Karpas-422 (cell line): ENCODE measurements around the gene DUOX2. TPM values are rescaled to one million over a fixed set of nuclear protein-coding genes. Genes with fewer than 3 reads are reported as not detected.

Source experiments
- DNase-seq: peaks from one replicate; pipeline ENCODE4 v3.0.0-alpha.2; 2015
- H2AFZ ChIP-seq: fragments of 200-600 bp; sonication (generic); 2 replicates; pipeline ENCODE4 v1.6.1; 2014; ENCODE audit warnings: antibody characterized with exemption, low read length, mixed read lengths
- H3K27ac ChIP-seq: fragments of 200-600 bp; sonication (generic); 2 replicates; pipeline ENCODE4 v1.5.1; 2014; ENCODE audit warnings: mild to moderate bottlenecking, low read length, moderate library complexity
- H3K27me3 ChIP-seq: fragments of 200-600 bp; sonication (generic); 2 replicates; pipeline ENCODE4 v1.6.1; 2014; ENCODE audit warnings: low read length, mixed read lengths
- H3K36me3 ChIP-seq: fragments of 200-600 bp; sonication (generic); 2 replicates; pipeline ENCODE4 v1.6.1; 2014; ENCODE audit warnings: low read length, mixed read lengths; ENCODE audit not compliant: insufficient read depth
- H3K4me1 ChIP-seq: fragments of 200-600 bp; sonication (generic); 2 replicates; pipeline ENCODE4 v1.6.1; 2014; ENCODE audit warnings: mild to moderate bottlenecking, low read length, mixed read lengths
- H3K4me2 ChIP-seq: fragments of 200-600 bp; sonication (generic); 2 replicates; pipeline ENCODE4 v1.6.1; 2014; ENCODE audit warnings: low read length, low read depth, mild to moderate bottlenecking; ENCODE audit not compliant: poor library complexity, severe bottlenecking
- H3K4me3 ChIP-seq: fragments of 200-600 bp; sonication (generic); 2 replicates; pipeline ENCODE4 v1.5.1; 2014; ENCODE audit warnings: mild to moderate bottlenecking, antibody characterized with exemption, low read length, mixed read lengths
- H3K79me2 ChIP-seq: fragments of 200-600 bp; sonication (generic); 2 replicates; pipeline ENCODE4 v1.6.1; 2014; ENCODE audit warnings: mild to moderate bottlenecking, low read length, mixed read lengths
- H3K9ac ChIP-seq: fragments of 200-600 bp; sonication (generic); 2 replicates; pipeline ENCODE4 v1.6.0; 2014; ENCODE audit warnings: low read length
- H3K9me2 ChIP-seq: fragments of 200-600 bp; sonication (generic), shearing (Covaris generic); replicated peaks from 2 replicates; pipeline ENCODE4 v1.6.0; 2014; ENCODE audit warnings: mild to moderate bottlenecking, low read length, moderate library complexity; ENCODE audit not compliant: insufficient read depth
- H3K9me3 ChIP-seq: fragments of 300-700, 200-600 bp; sonication (generic); 2 replicates; pipeline ENCODE4 v1.6.1; 2014; ENCODE audit warnings: low read length, mixed read lengths
- H4K20me1 ChIP-seq: fragments of 200-600 bp; sonication (generic); 2 replicates; pipeline ENCODE4 v1.6.1; 2014; ENCODE audit warnings: mild to moderate bottlenecking, antibody characterized with exemption, low read length, low read depth; ENCODE audit not compliant: insufficient read depth
- total RNA-seq: library from RNA; depleted of rRNA; stranded (reverse); fragments of >200 nt; shearing (Covaris generic); gene quantifications from 2 replicates; pipeline ENCODE4 v1.2.3, GENCODE V29; 2014; ENCODE audit warnings: low replicate concordance

The DUOX2 gene
- total RNA-seq, 1 experiment from 2014 or later = 0.45 TPM

GRCh38 chr15:45143946-45144345 lies 30.0 kb upstream of the DUOX2 start:
- Histone ChIP-seq H3K4me3 (no peak overlapping the region), H3K9me2 (no peaks in the 10 kb centered on the region), H3K9ac (no peak overlapping the region), H3K9me3 (no peaks in the 10 kb centered on the region), H4K20me1 (no peaks in the 10 kb centered on the region), H3K27ac (no peak overlapping the region), H3K4me1 (no peaks in the 10 kb centered on the region), H3K79me2 (no peaks in the 10 kb centered on the region), H3K4me2 (no peak overlapping the region), H3K27me3 (no peaks in the 10 kb centered on the region), H2AFZ (no peak overlapping the region), H3K36me3 (no peaks in the 10 kb centered on the region)
- DNase-seq = no peak

GRCh38 chr15:45143056-45143455 lies 29.1 kb upstream of the DUOX2 start:
- Histone ChIP-seq H3K9me3 (no peaks in the 10 kb centered on the region), H3K9me2 (no peaks in the 10 kb centered on the region), H3K4me2 (no peak overlapping the region), H3K79me2 (no peaks in the 10 kb centered on the region), H3K4me3 (no peak overlapping the region), H3K36me3 (no peaks in the 10 kb centered on the region), H4K20me1 (no peaks in the 10 kb centered on the region), H2AFZ (no peak overlapping the region), H3K4me1 (no peaks in the 10 kb centered on the region), H3K27me3 (no peaks in the 10 kb centered on the region), H3K9ac (no peak overlapping the region), H3K27ac (no peak overlapping the region)
- no peak for DNase-seq

DNA sequence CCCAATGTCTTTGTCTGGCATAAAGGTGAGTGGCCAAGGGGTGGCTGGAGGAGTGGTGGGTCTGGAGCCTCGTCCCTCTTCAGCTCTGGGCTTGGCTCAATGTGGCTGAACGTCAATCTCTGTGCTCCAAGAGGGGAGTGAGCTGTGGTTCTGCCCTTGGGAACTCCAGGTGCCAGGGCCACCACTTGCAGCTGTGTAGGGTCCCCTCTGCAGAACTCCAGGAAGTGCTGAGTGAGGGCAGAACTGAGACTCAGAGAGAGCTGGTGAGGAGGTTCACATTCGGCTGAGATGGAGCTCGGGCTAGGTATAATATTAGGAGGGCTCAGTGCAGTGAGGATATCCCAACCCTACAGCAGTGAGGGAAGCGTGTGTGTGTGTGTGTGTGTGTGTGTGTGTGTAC lies 27.4 kb upstream of the DUOX2 start:
- no peak overlapping the region for H3K9ac ChIP-seq
- no peaks in the 10 kb centered on the region for H3K27me3 ChIP-seq
- no peaks in the 10 kb centered on the region for H3K36me3 ChIP-seq
- no peak overlapping the region for H3K27ac ChIP-seq
- H2AFZ ChIP-seq = no peak overlapping the region
- H3K9me3 ChIP-seq = no peaks in the 10 kb centered on the region
- H3K9me2 ChIP-seq = no peaks in the 10 kb centered on the region
- no peaks in the 10 kb centered on the region for H4K20me1 ChIP-seq
- H3K4me3 ChIP-seq = no peak overlapping the region
- H3K79me2 ChIP-seq = no peaks in the 10 kb centered on the region
- H3K4me1 ChIP-seq = no peaks in the 10 kb centered on the region
- DNase-seq = no peak
- H3K4me2 ChIP-seq = no peak overlapping the region

GRCh38 chr15:45140557-45141250 lies 26.7 kb upstream of the DUOX2 start:
- Histone ChIP-seq H3K36me3 (no peaks in the 10 kb centered on the region), H3K9me2 (no peaks in the 10 kb centered on the region), H2AFZ (no peak overlapping the region), H3K27me3 (no peaks in the 10 kb centered on the region), H3K4me1 (no peaks in the 10 kb centered on the region), H3K4me2 (no peak overlapping the region), H3K4me3 (no peak overlapping the region), H4K20me1 (no peaks in the 10 kb centered on the region), H3K9ac (no peak overlapping the region), H3K27ac (no peak overlapping the region), H3K9me3 (no peaks in the 10 kb centered on the region), H3K79me2 (no peaks in the 10 kb centered on the region)
- no peak for DNase-seq

DNA sequence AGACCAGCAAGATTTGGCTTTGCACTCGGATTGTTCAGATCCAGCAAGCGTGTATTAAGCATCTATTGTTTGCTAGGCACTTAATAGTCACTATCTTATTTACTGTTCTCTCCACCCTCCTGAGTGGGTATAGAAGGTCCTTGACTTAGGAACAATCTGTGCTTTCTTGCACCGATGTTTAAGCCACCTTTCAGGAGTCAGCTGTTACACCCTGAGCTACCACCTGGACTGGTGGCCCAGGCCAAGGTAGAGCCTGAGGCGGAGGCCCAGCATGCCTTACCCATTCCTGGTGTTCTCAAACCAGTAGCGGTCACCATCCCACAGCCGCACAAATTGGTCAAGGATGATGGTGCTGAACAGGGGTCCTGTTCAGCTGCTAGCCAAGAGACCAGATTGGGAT lies 25.8 kb upstream of the DUOX2 start:
- Histone ChIP-seq H3K9ac (no peak overlapping the region), H3K27ac (no peak overlapping the region), H4K20me1 (no peaks in the 10 kb centered on the region), H3K36me3 (no peaks in the 10 kb centered on the region), H3K27me3 (no peaks in the 10 kb centered on the region), H3K9me2 (no peaks in the 10 kb centered on the region), H3K4me2 (no peak overlapping the region), H3K4me1 (no peaks in the 10 kb centered on the region), H2AFZ (no peak overlapping the region), H3K4me3 (no peak overlapping the region), H3K79me2 (no peaks in the 10 kb centered on the region), H3K9me3 (no peaks in the 10 kb centered on the region)
- no peak for DNase-seq

GRCh38 chr15:45138814-45139765 lies 25.1 kb upstream of the DUOX2 start:
- DNase-seq = no peak
- Histone ChIP-seq H3K9me2 (no peaks in the 10 kb centered on the region), H3K9me3 (no peaks in the 10 kb centered on the region), H2AFZ (no peak overlapping the region), H4K20me1 (no peaks in the 10 kb centered on the region), H3K4me2 (no peak overlapping the region), H3K27ac (no peak overlapping the region), H3K4me1 (no peaks in the 10 kb centered on the region), H3K9ac (no peak overlapping the region), H3K79me2 (no peaks in the 10 kb centered on the region), H3K27me3 (no peaks in the 10 kb centered on the region), H3K4me3 (no peak overlapping the region), H3K36me3 (no peaks in the 10 kb centered on the region)

GRCh38 chr15:45137703-45138102 lies 23.7 kb upstream of the DUOX2 start:
- no peaks in the 10 kb centered on the region for H4K20me1 ChIP-seq
- no peak overlapping the region for H3K9ac ChIP-seq
- H3K36me3 ChIP-seq = no peaks in the 10 kb centered on the region
- no peak overlapping the region for H3K4me3 ChIP-seq
- no peaks in the 10 kb centered on the region for H3K9me3 ChIP-seq
- H3K27me3 ChIP-seq = no peaks in the 10 kb centered on the region
- H3K4me1 ChIP-seq = no peaks in the 10 kb centered on the region
- no peaks in the 10 kb centered on the region for H3K79me2 ChIP-seq
- DNase-seq = no peak
- no peaks in the 10 kb centered on the region for H3K9me2 ChIP-seq
- no peak overlapping the region for H3K4me2 ChIP-seq
- H3K27ac ChIP-seq = no peak overlapping the region
- H2AFZ ChIP-seq = no peak overlapping the region

DNA sequence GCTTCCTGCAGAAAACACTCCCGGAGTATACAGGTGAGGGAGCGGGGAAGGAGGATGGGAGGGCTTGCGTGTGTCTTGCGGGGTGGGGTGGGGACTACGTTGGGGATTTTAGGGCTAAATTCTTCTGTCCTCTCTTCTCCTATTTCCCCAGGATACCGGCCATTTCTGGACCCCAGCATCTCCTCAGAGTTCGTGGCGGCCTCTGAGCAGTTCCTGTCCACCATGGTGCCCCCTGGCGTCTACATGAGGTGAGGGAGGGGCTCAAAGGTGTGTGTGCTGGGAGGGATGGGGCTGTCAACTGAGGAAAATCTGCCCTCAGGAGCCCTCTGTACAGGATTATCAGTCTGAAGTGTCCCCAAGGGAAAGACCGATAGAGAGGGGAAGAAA lies 22.4 kb upstream of the DUOX2 start:
- H3K4me1 ChIP-seq = no peaks in the 10 kb centered on the region
- no peaks in the 10 kb centered on the region for H3K9me3 ChIP-seq
- H3K27ac ChIP-seq = no peak overlapping the region
- H3K36me3 ChIP-seq = no peaks in the 10 kb centered on the region
- no peak overlapping the region for H3K4me2 ChIP-seq
- H3K9ac ChIP-seq = no peak overlapping the region
- no peak for DNase-seq
- H3K9me2 ChIP-seq = no peaks in the 10 kb centered on the region
- no peaks in the 10 kb centered on the region for H3K79me2 ChIP-seq
- H2AFZ ChIP-seq = no peak overlapping the region
- no peak overlapping the region for H3K4me3 ChIP-seq
- H4K20me1 ChIP-seq = no peaks in the 10 kb centered on the region
- no peaks in the 10 kb centered on the region for H3K27me3 ChIP-seq
